BLaER1 treated with 17β-estradiol and CSF1 and Interleukin-3, amounts not matched to agents 10 nM and 100 nM (cell line): ENCODE data around the gene KCNQ1OT1.
A peak's percentile ranks its signal among the peaks of the same experiment; 100 is the strongest.

Experiments
- H3K27ac ChIP-seq, 11 experiments: shearing (Covaris generic); formaldehyde crosslinking; 2 replicates each; pipeline ENCODE4 v1.8.1; 2022
- H3K27me3 ChIP-seq, 11 experiments: shearing (Covaris generic); formaldehyde crosslinking; 2 replicates each; pipeline ENCODE4 v1.8.1; 2022
- H3K36me3 ChIP-seq, 11 experiments: shearing (Covaris generic); formaldehyde crosslinking; 2 replicates each; pipeline ENCODE4 v1.8.1; 2022
- H3K4me1 ChIP-seq, 10 experiments: shearing (Covaris generic); formaldehyde crosslinking; 2 replicates each; pipeline ENCODE4 v1.8.1; 2022
- H3K4me2 ChIP-seq, 11 experiments: shearing (Covaris generic); formaldehyde crosslinking; 2 replicates each; pipeline ENCODE4 v1.8.1; 2022
- H3K4me3 ChIP-seq, 10 experiments: shearing (Covaris generic); formaldehyde crosslinking; 2 replicates each; pipeline ENCODE4 v1.8.1; 2022
- H3K9ac ChIP-seq, 11 experiments: shearing (Covaris generic); formaldehyde crosslinking; 2 replicates each; pipeline ENCODE4 v1.8.1; 2022
- H3K9me3 ChIP-seq, 11 experiments: shearing (Covaris generic); formaldehyde crosslinking; replicated peaks in 1 of 11; 2 replicates each; pipeline ENCODE4 v1.8.1; 2022
- H4K20me1 ChIP-seq, 11 experiments: shearing (Covaris generic); formaldehyde crosslinking; 2 replicates each; pipeline ENCODE4 v1.8.1; 2022
- Cebpa-rat ChIP-seq, 11 experiments: shearing (Covaris generic); IDR thresholded peaks; 2 replicates each; pipeline ENCODE4 v1.8.1; 2022

Gene KCNQ1OT1

DNA sequence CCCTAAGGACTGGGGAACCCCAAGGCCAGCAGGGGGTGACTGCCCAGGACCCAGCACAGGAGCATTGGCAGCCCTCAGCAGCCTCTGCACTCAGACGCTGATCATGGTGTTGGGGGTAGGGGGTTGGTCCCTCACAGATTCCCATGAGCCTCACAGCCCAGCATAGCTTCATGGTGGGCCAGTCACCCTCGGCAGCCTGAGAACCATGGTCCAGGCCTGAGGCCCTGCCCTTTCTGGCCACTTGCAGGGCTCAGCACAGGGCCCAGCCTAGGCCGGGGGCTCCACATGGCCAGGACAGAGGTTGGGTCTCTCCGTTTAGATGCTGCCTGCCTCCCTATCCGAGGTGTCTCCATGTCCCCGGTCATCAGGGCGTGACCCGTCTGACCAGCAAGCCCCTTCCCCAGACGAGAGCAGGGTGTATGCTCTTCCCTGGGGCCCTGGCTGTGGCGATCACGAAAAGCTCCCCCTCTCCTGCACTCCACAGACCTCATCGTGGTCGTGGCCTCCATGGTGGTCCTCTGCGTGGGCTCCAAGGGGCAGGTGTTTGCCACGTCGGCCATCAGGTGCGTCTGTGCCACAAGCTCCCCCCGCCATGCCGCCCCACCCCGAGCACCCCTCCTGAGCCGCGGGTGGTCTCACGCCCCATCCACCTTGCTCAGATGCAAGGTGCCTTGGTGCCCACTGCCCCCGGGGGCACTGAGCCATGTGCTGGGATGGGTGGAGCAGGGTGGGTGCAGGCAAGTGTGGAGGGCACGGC is 128.8 kb downstream of the KCNQ1OT1 start:
- Histone ChIP-seq H3K27me3 (no peaks in the 10 kb centered on the region), H4K20me1 (peaks cover 0 to 13% (median 0%) of the 10 kb centered on the region in 11 experiments; a peak in 2 of 22 replicates), H3K27ac (peak overlapping the region in 1 of 11 experiments; percentile 48; a peak in 1 of 22 replicates), H3K9ac (no peak overlapping the region), H3K4me3 (no peak overlapping the region), H3K36me3 (peaks cover 0 to 18% (median 0%) of the 10 kb centered on the region in 11 experiments; a peak in 3 of 22 replicates), H3K4me1 (peaks cover 41 to 70% (median 62%) of the 10 kb centered on the region in 10 experiments), H3K4me2 (peak overlapping the region in 7 of 11 experiments; percentile 73 to 84 (median 77); a peak in 11 of 22 replicates), H3K9me3 (peaks cover 0 to 12% (median 0%) of the 10 kb centered on the region in 11 experiments; a peak in 7 of 22 replicates)
- TF ChIP-seq Cebpa-rat (IDR thresholded peaks at IDR 0.05), result no peak

DNA sequence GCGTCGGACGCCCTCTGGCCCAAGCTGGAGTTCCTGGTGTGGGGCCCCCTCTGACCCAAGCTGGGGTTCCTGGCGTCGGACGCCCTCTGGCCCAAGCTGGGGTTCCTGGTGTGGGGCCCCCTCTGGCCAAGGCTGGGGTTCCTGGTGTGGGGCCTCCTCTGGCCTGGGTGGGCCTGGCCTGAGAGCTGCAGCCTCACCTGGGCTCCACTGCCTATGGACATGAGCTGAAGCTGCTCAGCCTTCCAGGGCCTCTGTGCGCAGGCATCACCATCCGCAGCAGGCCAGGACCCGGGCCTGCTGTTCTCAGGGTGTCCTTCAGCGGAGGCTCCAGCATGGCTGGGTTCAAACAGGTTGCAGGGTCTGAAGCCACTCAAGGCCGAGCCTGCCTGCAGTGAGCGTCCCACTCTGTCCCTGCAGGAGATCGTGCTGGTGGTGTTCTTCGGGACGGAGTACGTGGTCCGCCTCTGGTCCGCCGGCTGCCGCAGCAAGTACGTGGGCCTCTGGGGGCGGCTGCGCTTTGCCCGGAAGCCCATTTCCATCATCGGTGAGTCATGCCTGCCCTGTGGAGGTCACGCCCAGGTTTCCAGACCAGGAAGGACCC is 129.5 kb downstream of the KCNQ1OT1 start:
- Histone ChIP-seq H3K9me3 (peaks cover 0 to 12% (median 0%) of the 10 kb centered on the region in 11 experiments; a peak in 7 of 22 replicates), H3K27me3 (no peaks in the 10 kb centered on the region), H3K4me2 (peak overlapping the region; percentile 65 to 84 (median 74); a peak in 21 of 22 replicates), H3K27ac (peak overlapping the region in 4 of 11 experiments; percentile 22 to 48 (median 38); a peak in 5 of 22 replicates), H3K4me3 (no peak overlapping the region), H3K9ac (peak overlapping the region in 3 of 11 experiments; percentile 36 to 50 (median 41); a peak in 3 of 22 replicates), H3K36me3 (peaks cover 0 to 17% (median 0%) of the 10 kb centered on the region in 11 experiments; a peak in 3 of 22 replicates), H3K4me1 (peaks cover 40 to 72% (median 63%) of the 10 kb centered on the region in 10 experiments), H4K20me1 (peaks cover 0 to 14% (median 0%) of the 10 kb centered on the region in 11 experiments; a peak in 2 of 22 replicates)
- no peak for TF ChIP-seq Cebpa-rat (IDR thresholded peaks at IDR 0.05)

DNA sequence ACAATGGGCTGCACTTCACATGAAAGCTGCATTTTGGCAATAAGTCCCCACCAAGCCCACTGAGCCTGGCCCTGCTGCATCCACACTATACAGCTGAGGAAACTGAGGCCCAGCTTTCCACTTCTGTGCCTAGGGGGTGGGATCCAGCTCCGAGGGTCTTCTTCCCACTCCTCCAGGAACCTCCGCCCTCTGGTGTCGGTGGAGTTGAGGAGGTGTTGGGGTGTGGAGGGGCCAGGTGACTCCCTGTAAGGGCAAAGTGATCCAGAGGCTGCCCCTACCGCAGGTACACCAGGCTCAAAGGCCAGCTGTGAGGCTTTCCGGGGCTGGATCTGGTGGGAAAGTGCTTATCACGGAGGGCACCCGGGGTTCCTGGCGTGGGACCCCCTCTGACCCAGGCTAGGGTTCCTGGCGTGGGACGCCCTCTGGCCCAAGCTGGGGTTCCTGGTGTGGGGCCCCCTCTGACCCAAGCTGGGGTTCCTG is 130.0 kb downstream of the KCNQ1OT1 start:
- H3K36me3 ChIP-seq, result peaks cover 0 to 17% (median 0%) of the 10 kb centered on the region in 11 experiments; a peak in 3 of 22 replicates
- peak overlapping the region; percentile 65 to 84 (median 74) for H3K4me2 ChIP-seq
- H3K27ac ChIP-seq, result peak overlapping the region in 5 of 11 experiments; percentile 16 to 48 (median 29); a peak in 8 of 22 replicates
- H3K9me3 ChIP-seq, result peaks cover 0 to 12% (median 0%) of the 10 kb centered on the region in 11 experiments; a peak in 7 of 22 replicates
- no peak for TF ChIP-seq Cebpa-rat (IDR thresholded peaks at IDR 0.05)
- H3K4me3 ChIP-seq, result no peak overlapping the region
- H3K4me1 ChIP-seq, result peaks cover 40 to 72% (median 63%) of the 10 kb centered on the region in 10 experiments
- peaks cover 0 to 14% (median 0%) of the 10 kb centered on the region in 11 experiments; a peak in 2 of 22 replicates for H4K20me1 ChIP-seq
- H3K9ac ChIP-seq, result peak overlapping the region in 8 of 11 experiments; percentile 4 to 50 (median 24); a peak in 8 of 22 replicates
- no peaks in the 10 kb centered on the region for H3K27me3 ChIP-seq

DNA sequence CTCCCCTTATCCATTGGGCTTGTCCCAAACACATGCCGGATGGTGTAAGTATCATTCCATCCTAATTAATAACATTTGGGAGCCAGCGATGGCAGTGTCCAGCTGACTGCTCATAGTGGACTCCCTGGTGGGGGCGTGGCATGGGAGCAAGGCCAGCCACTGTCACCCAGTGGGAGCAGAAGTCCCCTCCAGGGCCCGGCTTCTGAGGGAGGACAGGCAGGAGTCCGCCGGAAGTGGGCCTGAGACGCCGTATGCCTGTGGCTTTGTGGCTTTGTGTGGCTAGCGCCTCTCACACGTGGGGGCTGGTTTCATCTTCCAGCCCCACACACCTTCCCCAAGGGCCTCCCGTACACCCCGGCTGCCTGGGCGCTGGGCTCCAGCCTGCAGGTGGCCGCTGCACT is 130.5 kb downstream of the KCNQ1OT1 start:
- H3K36me3 ChIP-seq, result peaks cover 0 to 17% (median 0%) of the 10 kb centered on the region in 11 experiments; a peak in 3 of 22 replicates
- H4K20me1 ChIP-seq, result peaks cover 0 to 14% (median 0%) of the 10 kb centered on the region in 11 experiments; a peak in 2 of 22 replicates
- no peak for TF ChIP-seq Cebpa-rat (IDR thresholded peaks at IDR 0.05)
- peaks cover 0 to 12% (median 0%) of the 10 kb centered on the region in 11 experiments; a peak in 7 of 22 replicates for H3K9me3 ChIP-seq
- peak overlapping the region in 4 of 11 experiments; percentile 16 to 48 (median 38); a peak in 6 of 22 replicates for H3K27ac ChIP-seq
- H3K4me1 ChIP-seq, result peaks cover 40 to 70% (median 61%) of the 10 kb centered on the region in 10 experiments
- peak overlapping the region in 7 of 11 experiments; percentile 4 to 43 (median 11); a peak in 6 of 22 replicates for H3K9ac ChIP-seq
- H3K4me3 ChIP-seq, result no peak overlapping the region
- peak overlapping the region; percentile 65 to 84 (median 74) for H3K4me2 ChIP-seq
- no peaks in the 10 kb centered on the region for H3K27me3 ChIP-seq

DNA sequence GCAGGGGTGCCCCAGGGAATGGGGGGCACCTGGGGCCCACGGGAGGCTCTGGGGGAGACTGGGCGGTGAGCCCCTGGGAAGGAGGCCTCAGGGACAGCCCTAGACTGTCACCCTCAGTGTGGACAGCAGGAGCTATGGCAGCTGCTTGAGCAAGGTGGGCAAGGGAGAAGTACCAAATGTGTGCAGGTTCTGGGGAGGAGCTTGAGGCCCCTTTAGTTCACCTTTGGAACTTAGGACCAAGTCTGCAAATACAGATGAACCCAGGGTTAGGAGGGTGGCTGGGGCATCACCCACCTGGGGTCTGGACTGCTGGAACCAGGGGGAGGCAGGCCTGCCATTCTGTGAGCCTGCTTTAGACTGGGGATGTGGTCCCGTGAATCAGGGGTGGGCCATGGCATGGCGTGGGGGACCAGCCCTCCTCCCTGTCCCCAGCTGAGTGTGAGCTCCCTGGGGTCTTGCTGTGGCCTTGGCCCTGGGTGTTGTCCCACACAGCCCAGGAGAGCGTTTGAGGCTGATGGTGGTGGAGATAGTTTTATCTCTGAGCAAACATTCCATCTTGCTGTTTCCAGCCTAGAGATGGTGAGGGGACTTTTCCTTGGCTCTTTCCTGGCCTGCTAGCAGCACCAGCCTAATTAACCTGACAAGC is 132.6 kb downstream of the KCNQ1OT1 start:
- peak overlapping the region in 5 of 11 experiments; percentile 1 to 32 (median 18); a peak in 6 of 22 replicates for H3K4me2 ChIP-seq
- no peaks in the 10 kb centered on the region for H3K27me3 ChIP-seq

DNA sequence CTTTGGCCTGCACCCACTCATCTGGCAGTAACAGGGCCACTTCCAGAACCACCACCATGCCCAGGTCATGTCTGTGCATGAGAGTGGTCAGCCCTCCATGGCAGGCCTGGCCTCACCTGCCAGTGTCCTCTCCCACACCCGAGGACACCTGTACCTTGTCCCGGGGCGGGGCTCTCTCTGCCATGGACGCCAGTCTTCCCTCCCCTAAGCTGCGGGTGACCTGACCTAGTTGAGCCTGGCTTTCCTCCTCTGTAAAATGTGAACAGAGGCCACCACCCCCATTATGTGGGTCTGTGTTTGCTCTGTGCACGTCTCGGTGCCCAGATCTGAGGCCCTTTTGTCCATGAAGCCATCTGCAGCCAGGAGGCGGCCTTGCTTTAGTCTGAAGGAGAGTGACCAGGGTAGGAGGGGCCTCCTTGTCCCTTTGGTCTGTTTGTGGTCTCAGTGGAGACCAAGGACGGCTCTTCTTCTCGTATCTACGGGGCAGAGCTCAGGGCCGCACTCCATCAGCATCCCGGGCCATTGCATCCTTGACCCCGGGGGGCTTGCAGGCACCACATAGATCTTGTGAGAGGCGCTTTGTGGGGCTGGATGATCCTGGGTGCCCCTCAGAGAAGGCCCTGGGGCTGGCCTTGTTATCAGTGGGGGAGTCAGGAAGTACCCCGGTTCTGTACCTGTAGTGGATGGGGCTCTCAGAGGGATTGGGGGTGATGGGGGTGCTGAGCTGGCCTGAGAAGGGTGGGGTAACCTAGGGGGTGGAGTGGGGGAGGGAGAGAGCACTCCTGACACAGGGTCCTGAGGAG is 133.4 kb downstream of the KCNQ1OT1 start:
- no peaks in the 10 kb centered on the region for H3K27me3 ChIP-seq
- H3K9me3 ChIP-seq, result peaks cover 0 to 12% (median 0%) of the 10 kb centered on the region in 11 experiments; a peak in 7 of 22 replicates
- TF ChIP-seq Cebpa-rat (IDR thresholded peaks at IDR 0.05), result no peak

More for the DNA sequence above, 132.6 kb downstream of the KCNQ1OT1 start:
- 0 out of 22 replicates have a peak overlapping the region, but pooled peaks of 1 of the 11 experiments have one; percentile 1 for H3K27ac ChIP-seq
- H4K20me1 ChIP-seq, result peaks cover 0 to 14% (median 0%) of the 10 kb centered on the region in 11 experiments; a peak in 2 of 22 replicates
- peaks cover 0 to 4% (median 0%) of the 10 kb centered on the region in 11 experiments; a peak in 2 of 22 replicates for H3K36me3 ChIP-seq
- TF ChIP-seq Cebpa-rat (IDR thresholded peaks at IDR 0.05), result no peak
- 0 out of 22 replicates have a peak overlapping the region, but pooled peaks of 1 of the 11 experiments have one; percentile 18 for H3K9ac ChIP-seq
- peaks cover 51 to 75% (median 66%) of the 10 kb centered on the region in 10 experiments for H3K4me1 ChIP-seq
- peaks cover 0 to 12% (median 0%) of the 10 kb centered on the region in 11 experiments; a peak in 7 of 22 replicates for H3K9me3 ChIP-seq
- no peak overlapping the region for H3K4me3 ChIP-seq

More for the DNA sequence above, 133.4 kb downstream of the KCNQ1OT1 start:
- H3K4me3 ChIP-seq, result no peak overlapping the region
- peaks cover 57 to 82% (median 72%) of the 10 kb centered on the region in 10 experiments for H3K4me1 ChIP-seq
- no peak overlapping the region for H3K9ac ChIP-seq
- peaks cover 0 to 14% (median 0%) of the 10 kb centered on the region in 11 experiments; a peak in 2 of 22 replicates for H4K20me1 ChIP-seq
- peak overlapping the region in 8 of 11 experiments; percentile 3 to 43 (median 33); a peak in 9 of 22 replicates for H3K4me2 ChIP-seq
- H3K36me3 ChIP-seq, result peaks cover 0 to 4% (median 0%) of the 10 kb centered on the region in 11 experiments; a peak in 2 of 22 replicates
- 0 out of 22 replicates have a peak overlapping the region, but pooled peaks of 1 of the 11 experiments have one; percentile 30 for H3K27ac ChIP-seq
